Stomach (tissue), 4 donors: Measurements from ENCODE around the gene EIF4G1.

Experiments used
- POLR2AphosphoS5 ChIP-seq, 3 donors: sonication (generic); formaldehyde crosslinking; IDR thresholded peaks; one replicate each; pipeline ENCODE4 v1.6.1; 2016; ENCODE audit warnings: antibody characterized with exemption in 3 of 3
- TF ChIP-seq, protein P1 (sequence below), 7 experiments: fragments of 450-650 bp in 4 of 7; fragments of 200-600 bp in 3 of 7; sonication (generic) in 3 of 7; IDR thresholded peaks; one replicate each; pipeline ENCODE4 v1.5.1; 2016 to 2019; ENCODE audit warnings: antibody characterized with exemption in 7 of 7, control low read depth in 2 of 7, mild to moderate bottlenecking in 1 of 7

DNA sequence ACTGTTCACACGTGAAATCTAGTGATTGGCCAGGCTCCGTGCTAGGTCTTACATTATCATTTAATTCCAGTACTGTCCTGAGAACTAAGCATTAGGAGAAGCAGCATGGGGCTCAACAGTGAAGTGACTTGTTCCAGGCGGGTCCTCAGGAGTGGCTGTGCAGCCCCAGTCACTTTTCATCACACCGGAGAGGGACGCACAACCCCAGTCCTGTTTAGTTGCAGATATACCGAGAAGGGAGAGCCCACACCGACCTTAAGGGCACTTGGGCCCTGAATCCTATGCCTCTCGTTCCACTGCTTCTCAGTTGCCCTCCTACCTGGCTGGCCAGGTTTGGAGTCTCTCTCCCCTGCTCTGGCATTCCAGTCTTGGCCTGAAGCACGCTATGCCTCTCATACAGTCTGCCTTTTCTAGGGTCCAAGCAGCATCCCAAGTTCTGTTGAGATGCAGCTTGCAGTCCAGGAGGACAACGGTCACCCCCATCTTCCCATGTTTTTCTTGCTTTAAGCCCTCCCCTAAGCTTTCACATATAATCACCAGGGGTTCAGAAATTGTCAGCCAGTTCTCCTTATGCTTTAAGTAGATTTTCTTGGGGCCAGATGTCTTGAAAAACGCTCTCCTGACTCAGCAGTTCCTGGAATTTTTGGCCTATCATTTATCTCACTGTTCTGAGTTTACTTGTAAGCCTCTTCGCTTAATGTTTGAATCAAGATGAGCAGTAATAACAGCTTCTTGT is 33.1 kb downstream of the EIF4G1 start:
- TF ChIP-seq, protein P1, sequence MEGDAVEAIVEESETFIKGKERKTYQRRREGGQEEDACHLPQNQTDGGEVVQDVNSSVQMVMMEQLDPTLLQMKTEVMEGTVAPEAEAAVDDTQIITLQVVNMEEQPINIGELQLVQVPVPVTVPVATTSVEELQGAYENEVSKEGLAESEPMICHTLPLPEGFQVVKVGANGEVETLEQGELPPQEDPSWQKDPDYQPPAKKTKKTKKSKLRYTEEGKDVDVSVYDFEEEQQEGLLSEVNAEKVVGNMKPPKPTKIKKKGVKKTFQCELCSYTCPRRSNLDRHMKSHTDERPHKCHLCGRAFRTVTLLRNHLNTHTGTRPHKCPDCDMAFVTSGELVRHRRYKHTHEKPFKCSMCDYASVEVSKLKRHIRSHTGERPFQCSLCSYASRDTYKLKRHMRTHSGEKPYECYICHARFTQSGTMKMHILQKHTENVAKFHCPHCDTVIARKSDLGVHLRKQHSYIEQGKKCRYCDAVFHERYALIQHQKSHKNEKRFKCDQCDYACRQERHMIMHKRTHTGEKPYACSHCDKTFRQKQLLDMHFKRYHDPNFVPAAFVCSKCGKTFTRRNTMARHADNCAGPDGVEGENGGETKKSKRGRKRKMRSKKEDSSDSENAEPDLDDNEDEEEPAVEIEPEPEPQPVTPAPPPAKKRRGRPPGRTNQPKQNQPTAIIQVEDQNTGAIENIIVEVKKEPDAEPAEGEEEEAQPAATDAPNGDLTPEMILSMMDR (IDR thresholded peaks at IDR 0.05), result no peak
- no peak for TF ChIP-seq POLR2AphosphoS5 (IDR thresholded peaks at IDR 0.05)
